NK-92 treated with Interleukin-12 subunit alpha and Interleukin-12 subunit beta, amount 100 ng/mL, for 24 hours (cell line): ENCODE results near the gene ZNF500.
A peak's percentile ranks its signal among the peaks of the same experiment; 100 is the strongest.

Experiments
- DNase-seq: peaks from one replicate; lab custom pipeline; 2025; lab: John Stamatoyannopoulos, UW

ZNF500 gene

DNA sequence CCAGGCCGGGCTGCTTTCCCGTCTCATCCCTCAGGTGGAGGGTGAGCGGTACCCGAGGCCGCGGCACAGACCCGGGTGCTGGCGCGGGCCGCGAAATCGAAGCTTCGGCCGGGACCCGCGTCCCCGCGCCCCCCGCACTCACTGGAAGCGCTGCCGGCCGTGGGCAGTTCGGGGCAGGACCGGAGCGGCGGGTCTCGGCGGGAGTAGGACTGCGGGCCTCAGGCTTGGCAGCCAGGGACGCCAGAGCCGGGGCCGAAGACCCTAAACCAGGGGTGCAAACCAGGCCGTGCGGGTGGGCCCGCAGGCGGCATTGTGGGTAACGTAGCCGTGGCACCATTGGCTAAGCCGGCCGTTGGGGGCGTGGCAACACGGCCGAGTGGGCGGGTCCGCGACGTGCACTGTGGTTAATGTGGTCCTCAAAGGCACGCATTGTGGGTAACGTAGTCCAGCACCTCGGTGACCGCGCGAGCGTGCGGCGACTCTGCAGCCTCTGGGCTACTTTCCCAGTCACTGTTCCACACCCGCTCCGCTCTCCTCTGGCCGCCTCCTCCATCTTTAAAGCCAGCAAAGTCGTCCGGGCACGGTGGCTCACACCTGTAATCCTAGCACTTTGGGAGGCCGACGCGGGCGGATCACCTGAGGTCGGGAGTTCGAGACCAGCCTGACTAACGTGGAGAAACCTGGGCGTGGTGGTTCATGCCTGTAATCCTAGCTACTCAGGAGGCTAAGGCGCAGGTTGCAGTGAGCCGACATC, at the start of gene ZNF500:
TSS of gene ZNF500 (minus strand) at position 288 of the 754 bp plus-strand sequence. CDS start 1,184 bp downstream, outside the sequence.
- DNase-seq, result peak; percentile 80

DNA sequence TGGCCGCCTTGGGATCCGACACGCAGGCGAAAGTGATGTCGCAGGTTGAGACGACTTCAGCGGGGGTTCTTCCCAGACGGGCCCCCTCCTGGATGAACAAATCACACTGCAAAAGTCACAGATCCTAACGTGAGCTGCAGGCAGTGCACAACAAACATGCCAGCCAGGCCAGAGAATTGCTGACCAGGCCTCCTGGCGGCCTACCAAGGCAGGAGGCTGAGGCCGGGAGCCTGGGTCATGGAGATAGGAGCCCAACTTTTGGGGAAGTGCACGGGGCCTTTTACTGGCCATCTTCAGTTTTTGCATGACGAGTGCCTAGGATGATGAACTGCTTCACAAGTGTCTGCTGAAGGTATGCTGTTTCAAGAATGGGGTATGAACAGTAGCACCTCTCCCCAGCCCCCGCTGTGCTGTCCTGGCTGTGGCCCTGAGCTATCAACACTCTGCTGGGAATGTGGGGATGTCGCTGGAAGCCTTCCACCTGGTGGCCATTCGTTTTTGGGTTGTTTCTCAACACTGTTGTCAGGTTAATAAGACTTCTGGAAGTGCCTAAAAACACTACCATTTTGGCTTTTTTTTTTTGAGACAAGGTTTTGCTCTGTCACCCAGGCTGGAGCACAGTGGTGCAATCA, 47.7 kb upstream of the ZNF500 start:
- DNase-seq, result no peak

DNA sequence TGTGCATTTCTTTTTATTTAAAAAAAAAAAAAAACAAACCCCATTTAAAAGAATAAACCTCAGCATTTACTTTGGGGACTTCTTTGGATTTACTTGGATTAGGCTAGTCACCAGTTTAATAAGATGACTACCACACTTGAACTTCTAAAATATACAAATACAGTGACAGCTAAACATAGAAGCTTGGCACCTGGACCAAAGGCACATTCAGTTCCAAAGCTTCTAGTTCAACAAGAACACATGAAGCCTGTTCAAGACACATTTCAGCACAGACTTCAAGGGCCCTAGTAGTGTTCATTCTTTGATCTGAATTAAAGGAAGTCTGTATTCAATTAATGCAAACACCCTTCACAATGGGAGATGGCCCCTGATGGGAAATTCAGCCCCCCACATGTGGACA, 47.1 kb upstream of the ZNF500 start:
- no peak for DNase-seq

DNA sequence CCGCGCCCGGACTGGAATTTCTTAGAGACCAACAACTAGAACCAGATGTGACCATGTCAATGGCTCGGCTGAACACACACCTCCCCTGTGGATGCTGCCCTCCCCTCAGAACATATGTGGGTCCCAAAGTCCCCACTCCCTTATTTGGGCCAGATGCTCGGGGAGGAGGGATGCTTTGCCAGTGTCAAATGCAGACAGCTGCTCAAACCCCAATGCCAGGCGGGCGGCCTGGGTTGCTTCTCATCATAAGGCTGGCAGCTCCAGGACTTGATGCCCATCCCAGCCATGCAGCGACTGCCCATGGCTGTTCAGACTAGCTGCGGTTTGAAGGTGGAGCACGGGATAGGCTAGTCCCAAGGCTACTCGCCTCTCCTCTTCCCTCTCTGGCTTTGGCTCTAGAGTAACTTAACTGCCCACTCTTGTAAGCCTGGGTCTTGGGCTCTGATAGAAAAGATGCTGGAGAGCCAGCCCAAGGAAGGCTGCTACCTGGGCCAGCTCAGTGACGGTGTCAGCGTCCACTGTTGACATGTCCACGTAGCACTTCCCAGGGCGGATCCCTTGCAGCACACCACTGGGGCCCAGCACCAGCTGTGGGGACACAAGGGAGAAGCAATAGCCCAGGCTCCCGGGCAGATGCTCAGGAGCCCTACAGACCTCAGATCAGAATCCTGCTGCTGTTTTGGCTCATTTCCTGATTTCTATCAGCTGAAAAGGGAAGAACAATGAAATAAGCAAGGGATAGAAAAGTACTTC, 46.5 kb upstream of the ZNF500 start:
- no peak for DNase-seq

DNA sequence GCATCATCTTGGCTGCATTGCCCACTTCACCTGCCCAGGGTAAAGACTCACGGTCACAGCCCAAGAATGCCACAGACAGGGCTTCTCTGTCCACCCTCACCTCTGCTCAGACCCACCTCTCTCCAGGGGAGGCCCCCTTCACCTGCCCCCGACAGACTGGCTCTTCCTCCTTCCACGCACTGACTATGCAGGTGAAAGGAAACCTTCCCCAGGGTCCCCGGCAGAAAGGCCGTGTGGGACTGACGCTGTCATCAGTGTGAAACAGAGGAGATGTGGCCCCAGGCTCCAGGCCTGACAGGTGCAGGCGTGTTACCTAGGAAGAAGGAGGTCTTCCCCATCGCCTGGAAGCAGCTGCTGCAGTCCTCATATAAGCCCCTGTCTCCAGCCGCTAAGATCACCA, 44.8 kb upstream of the ZNF500 start:
- DNase-seq, result no peak

DNA sequence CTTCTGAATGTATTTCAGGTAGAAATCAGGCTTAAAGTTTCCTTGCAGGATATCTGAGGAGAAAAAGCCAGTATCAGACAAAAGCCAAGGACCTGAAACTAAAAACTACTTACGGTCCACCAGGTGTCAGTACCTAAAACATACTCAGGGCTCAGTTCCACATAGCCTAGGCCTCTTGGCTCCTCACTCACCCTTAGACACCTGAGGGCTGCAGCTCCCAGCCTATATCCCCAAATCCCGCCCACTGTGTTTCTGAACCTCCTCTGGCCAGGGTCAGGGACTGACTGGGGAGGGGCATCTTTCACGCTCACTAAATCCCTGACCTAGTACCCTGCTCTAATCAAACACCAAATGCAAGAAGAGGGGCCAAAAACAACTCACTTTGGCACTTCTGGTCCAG, 44.3 kb upstream of the ZNF500 start:
- DNase-seq, result no peak

DNA sequence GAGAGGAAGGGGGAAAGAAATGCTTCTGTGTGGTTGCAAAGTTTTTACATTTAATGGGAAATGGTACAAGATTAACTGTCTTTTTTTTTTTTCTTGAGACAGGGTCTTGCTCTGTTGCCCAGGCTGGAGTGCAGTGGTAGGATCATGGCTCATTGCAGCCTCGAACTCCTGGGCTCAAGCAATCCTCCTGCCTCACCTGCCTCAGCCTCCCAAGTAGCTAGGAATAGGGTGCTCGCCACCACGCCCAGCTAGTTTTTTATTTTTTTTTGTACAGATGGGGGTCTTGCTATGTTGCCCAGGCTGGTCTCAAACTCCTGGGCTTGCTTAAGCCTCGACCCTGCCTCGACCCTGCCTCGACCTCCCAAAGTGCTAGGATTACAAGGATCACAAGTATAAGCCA, 39.3 kb upstream of the ZNF500 start:
- DNase-seq, result no peak

DNA sequence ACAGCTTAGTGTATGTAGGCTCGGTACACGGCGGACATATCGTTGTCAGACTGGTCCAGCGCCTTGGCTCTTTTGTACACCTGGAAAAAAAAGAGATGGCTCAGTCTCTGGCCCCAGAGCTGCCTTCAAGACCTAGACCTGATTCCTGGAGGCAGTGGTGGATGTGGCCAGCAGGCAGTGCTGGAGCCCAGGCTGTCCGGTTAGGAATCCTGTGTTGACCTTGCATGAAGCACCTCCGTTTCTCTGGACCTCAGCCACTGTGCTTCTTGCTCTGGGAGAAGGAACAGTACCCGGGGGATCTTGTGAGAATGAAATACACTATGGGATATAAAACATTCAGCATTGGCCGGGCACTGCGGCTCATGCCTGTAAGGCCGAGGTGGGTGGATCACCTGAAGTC, 38.3 kb upstream of the ZNF500 start:
- DNase-seq, result no peak

DNA sequence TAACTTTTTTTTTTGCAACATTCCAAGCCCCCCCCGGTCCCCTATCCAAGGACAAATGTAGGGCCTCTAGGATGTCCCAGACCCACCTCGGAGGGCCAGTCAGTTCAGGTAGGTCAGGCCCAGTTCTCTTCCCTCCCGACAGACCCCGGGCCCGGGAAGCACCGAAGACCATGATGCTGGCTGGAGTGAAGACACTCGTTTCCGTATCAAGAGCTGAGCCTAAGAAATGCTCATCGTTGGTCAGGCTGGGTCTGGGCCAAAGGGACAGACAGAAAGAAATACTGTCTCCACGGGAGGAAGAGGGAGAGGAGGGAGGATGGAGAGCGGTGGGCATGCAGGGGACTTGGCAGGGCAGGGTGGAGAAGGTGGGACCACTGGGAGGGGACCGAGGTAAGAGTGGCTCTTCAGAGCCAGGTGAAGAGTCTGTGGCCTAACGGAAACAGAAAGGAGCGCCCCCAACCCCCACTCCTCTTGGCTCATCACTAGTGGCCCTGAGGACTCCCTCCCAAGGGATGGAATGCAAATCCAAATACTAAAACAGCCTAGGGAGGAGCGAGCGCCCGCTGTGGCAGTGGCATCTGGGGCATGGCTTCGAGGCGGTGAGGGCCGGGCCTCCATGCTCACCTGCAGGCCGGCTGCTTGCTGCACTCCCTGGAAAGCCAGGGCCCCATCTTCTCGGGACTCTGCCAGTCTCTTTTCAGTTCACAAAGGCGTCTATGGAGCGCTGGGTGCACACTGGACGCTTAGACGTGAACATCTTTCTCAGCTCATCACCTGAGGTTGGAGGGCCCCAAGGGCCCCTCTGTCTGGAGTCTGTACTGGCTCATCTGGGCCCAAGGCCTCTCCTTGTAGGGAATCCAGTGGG, 37.2 kb upstream of the ZNF500 start:
- DNase-seq, result no peak

DNA sequence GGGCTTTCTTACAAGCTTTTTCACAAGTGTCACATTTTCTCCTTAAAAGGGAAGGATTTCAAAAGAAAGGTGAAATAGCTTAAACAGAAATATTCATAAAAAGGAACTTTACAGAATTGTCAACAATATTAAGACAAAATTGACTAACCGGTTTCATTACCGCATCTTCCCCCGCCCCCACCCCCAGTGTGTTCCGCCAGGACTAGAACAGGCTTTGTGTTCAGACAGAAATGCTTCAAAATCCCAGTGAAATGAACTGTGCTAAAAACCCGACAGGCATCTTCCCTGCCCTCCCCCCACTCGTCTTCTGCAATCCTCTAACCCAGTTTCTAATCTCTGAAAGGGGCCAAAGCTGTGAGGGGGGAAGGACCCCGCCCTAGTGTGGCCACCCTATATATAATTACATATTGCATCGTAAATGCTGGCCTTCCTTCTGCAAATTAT, 36.5 kb upstream of the ZNF500 start:
- no peak for DNase-seq

DNA sequence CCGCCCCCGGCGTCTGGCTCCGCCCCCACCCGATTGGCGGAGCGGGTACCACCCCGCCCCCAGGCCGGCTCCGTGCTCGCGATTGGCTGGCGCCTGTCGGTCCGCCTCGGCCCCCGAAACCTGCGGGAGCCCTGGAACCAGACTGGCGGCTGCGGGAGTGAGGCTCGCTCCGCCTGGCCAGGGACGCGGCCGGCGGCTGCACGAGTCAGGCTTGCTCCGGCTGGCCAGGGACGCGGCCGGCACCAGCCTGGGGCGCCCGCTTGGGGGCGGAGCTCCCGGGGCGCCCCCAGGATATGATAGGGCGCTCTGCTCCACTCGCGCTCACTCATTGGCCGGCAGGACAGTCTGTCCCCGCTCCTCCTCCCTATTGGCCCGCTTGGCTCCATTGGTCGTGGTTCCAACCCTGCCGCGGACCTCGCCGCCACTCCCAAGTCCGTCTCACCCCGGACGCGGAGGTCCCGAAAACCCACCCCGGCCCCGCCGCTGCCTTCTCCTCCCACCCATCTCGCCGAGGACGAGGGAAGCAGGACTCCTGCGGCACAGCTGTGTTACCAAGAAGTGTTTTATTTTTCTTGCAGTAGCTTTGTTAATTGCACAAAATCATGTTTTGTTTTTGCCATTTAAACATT, 35.8 kb upstream of the ZNF500 start:
- peak; percentile 86 for DNase-seq

DNA sequence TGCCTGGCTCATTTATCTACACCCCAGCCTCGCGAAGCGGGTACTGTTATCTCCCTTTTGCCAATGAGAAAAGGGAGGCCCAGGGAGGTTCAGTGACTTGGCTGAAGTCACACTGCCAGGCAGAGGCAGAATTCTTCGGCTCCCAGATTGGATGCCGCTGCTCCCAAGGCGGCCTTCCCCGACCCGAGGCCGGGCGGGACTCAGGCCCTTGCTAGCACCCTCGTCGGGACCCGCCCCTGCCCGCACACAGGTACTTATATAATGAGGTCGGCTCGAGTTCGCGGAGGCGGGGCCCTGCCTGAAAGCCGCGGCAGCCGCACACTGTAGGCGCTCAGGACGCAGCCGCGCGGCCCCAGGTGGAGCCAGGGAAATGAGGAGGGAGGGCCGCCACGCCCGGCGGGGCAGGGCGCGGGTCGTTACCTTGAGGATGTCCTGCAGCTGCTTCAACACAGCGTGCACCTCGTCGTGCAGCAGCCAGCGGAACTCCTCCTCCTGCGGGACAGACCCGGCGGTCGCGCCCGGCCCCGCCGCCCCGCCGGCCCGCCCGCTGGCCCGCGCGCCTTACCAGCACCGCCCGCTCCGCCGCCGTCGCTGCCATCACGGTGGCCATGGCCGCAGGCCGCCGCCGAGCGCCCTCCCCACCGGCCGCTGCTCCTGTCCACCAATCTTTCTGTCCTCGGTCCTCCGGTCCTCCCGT, 35.1 kb upstream of the ZNF500 start, which contains the start of gene ROGDI:
TSS of gene ROGDI (minus strand) at position 672 of the 697 bp plus-strand sequence. CDS start at position 610, 62 bp downstream.
- DNase-seq, result peak; percentile 70

DNA sequence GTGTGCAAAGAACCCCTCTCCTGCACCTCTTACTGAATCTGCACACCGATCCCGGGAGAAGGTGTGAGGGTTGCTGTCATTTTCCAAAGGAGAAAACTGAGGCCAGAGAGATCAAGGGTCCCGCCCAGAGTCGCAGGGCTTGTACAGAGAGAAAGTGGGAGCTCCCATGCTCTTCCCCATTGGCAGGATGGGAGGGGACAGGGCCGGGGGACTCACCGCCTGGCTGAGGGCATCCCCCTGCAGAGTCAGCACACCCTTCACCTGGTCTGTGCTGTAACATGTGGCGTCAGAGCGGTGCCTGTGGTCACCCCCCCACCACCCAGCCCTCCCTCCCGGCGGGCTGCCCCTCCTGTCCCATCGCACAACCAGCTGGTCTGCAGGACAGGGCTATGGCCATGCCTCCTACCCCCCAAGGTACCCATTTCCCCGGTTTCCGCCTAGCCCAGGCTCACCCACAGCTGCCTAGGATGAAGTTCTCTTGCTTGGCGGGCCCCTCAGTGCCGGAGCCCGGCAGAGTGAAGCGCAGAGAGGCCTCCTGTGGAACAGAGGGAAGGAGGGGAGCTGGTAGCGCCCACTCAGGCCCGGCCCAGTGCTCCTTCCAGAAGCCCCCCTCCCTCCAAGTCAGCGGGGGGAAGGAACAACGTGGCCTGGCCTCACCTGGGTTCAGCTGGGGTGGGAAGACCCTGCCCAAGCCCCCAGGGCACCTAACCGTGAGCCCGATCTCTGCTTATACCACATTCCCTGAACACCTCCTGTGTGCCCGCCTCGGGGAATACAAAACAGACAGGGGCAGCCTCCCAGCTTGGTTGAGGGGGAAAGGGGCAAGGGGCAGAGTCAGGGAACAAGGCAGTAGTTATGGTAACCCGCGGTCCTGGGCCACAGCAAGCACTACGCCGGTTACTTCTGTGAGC, 34.3 kb upstream of the ZNF500 start:
- DNase-seq, result no peak

DNA sequence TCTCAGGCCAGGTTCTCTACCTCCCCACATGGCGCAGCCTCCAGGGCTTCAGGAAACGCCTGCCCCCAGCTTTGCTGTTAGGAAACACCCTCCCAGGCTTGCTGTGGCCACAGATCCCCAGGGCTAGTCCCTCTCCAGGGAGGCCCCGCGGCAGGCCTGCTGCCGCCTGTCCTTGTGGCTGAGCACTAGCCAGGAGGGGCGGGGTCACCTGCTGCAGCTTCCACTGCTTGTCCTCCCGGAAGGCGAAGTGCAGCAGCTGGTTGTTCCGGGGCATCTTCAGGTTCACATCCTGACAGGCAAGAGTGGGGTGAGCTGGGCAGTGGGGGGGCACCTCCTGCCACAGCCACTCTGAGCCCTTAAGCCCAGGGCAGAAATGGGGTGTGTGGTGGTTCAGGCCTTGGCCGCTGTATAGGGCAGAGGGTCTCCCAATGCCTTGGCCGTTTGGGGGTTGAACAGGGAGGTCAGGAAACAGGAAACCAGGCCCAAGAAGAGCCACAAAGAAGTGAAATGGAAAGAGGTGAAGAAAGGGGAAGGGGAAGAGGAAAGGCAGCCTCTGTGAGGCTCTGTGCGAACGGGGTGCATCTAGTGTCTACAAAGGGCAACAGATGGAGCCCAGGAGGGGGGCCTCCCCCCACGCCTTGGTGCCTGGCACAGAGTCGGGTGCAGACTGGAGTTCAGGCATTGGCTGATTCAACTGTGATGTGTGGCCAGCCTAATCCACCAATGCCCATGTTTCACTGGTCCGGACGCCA, 33.5 kb upstream of the ZNF500 start:
- no peak for DNase-seq

DNA sequence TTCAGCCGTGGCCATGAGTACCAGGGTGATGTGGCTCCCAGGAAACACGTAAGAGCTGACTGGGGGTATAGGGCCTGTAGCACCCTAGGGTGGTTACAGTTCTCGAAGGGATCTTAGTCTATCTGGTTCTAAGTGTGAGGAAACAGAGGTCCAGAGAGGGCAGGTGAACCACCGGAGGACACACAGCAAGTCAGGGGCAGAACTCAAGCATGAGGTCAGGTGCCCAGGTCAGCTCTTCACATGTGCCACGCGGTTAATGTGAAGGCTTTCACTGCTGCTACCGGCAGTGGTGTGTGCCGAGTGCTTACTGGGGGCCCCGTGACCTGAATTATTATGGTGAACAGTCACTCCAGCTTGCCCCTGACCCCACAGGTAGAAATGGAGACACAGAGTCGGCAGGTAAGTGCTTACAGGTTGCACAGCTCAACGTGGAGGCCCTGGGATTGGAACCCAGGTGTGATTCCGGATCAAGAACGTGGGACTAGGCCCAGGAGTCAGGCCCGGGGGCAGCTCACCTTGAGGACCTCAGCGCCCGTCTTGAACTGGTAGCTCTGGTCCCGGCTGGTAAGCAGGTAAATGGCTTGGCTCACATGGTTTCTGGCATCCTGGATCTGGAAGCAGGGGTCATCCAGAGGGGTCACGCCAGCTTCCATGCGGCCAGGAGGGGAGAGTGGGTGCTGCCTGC, 32.4 kb upstream of the ZNF500 start:
- DNase-seq, result no peak

DNA sequence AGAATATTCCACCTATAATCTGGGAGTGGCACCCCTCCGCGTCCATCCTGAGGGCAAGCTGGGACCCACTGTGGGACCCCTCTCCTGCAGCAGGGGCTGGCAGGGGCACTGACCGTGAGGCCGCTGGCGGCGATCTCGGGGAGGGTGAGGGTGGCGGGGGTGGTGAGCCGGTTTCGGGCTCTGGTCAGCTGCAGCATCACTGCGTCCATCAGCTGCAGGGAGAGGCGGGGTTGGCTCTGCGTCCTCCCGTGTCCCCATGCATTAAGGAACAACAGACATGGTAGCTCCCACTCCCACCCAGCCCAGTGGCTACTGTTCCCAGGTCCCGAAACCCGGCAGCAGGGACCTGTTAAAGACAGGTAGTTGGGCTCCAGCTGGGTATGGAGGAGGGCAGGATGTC, 31.5 kb upstream of the ZNF500 start:
- DNase-seq, result no peak

DNA sequence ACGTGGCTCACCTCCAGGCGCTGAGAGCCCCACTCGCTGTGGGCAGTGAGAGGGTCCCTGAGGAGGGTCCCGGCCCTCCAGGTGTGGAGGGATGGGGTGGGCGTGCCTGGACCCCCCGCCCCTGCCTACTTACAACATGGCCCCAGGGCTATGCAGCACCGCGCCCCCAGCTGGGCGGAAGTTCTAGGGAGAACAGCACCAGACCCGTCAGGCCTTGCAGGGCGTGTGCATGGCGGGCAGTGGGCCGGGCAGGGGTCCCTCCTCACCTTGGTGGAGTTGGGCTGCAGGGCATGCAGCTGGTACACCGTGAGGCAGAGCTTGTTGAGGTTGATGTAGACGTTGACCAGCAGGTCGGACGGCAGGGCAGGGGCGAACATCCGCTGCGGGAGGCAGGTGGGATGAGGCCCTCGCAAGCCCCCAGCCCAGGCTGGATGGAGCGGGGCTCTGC, 30.9 kb upstream of the ZNF500 start:
- DNase-seq, result no peak
